Activated T-helper 1 cell treated with anti-CD3 and anti-CD28 coated beads, Interleukin-12 subunit alpha, Interleukin-12 subunit beta, Interleukin-2, Interleukin-4 antibody, amounts not matched to agents 30 ng/mL and 10 ng/mL and 1 ng/mL, durations not matched to agents 14 hours and 24 hours and 36 hours (primary cell): ENCODE measurements around the gene ZNF490. TPM values are rescaled to one million over a fixed set of nuclear protein-coding genes. Genes with fewer than 3 reads are reported as not detected.
"Not testable (repeated sequence)": the region's sequence is repeated elsewhere in the genome, so short reads cannot be mapped to it uniquely, and the experiment has no call there.

ENCODE experiments used
- DNase-seq: peaks from one replicate; pipeline ENCODE4 v3.0.0; 2021; ENCODE audit warnings: low spot score
- H3K27ac Mint-ChIP-seq: one replicate; pipeline ENCODE4 v1.8.0; 2021; ENCODE audit warnings: mild to moderate bottlenecking, mixed read lengths
- H3K27me3 Mint-ChIP-seq: one replicate; pipeline ENCODE4 v1.8.0; 2022; ENCODE audit warnings: mild to moderate bottlenecking, moderate library complexity, mixed read lengths; ENCODE audit not compliant: insufficient read depth
- H3K36me3 Mint-ChIP-seq: one replicate; pipeline ENCODE4 v1.8.0; 2021; ENCODE audit warnings: low read depth, mixed read lengths
- H3K4me1 Mint-ChIP-seq: one replicate; pipeline ENCODE4 v1.8.0; 2021; ENCODE audit warnings: low read depth, mixed read lengths
- H3K4me3 Mint-ChIP-seq: one replicate; pipeline ENCODE4 v1.8.0; 2021; ENCODE audit warnings: mild to moderate bottlenecking, moderate library complexity, mixed read lengths
- H3K9me3 Mint-ChIP-seq: one replicate; pipeline ENCODE4 v1.8.0; 2021; ENCODE audit warnings: mixed read lengths
- intact Hi-C: fragments of 100-400 bp; cut with micrococcal nuclease; formaldehyde crosslinking; loops from one replicate; pipeline ENCODE4 v1.15.1; 2024
- total RNA-seq: library from RNA; stranded (reverse); gene quantifications from 2 replicates; pipeline ENCODE4 v1.2.3, GENCODE V29; 2022

ZNF490 gene
- total RNA-seq, 1 donor from 2014 or later, result 9.2 TPM

GRCh38 chr19:12639901-12640613, 29.4 kb upstream of the ZNF490 start:
- intact Hi-C loops, result loop anchor here (1.0 to 2.0 kb wide), 4 partner anchors 26 to 76 kb away; partner anchors contain the start of genes MAN2B1, WDR83, ZNF490 and ZNF791
- DNase-seq, result peak; percentile 72
- H3K9me3 Mint-ChIP-seq, result peaks cover 3% of the 10 kb centered on the region
- H3K4me1 Mint-ChIP-seq, result peaks cover 13% of the 10 kb centered on the region
- peak overlapping the region; percentile 53 for H3K4me3 Mint-ChIP-seq
- no peaks in the 10 kb centered on the region for H3K27me3 Mint-ChIP-seq
- H3K36me3 Mint-ChIP-seq, result peaks cover 23% of the 10 kb centered on the region
- H3K27ac Mint-ChIP-seq, result peak overlapping the region; percentile 63

GRCh38 chr19:12638611-12639182, 28.1 kb upstream of the ZNF490 start:
- Mint-ChIP-seq H3K27me3 (no peaks in the 10 kb centered on the region), H3K27ac (no peak overlapping the region), H3K4me1 (peaks cover 15% of the 10 kb centered on the region), H3K36me3 (peaks cover 24% of the 10 kb centered on the region), H3K9me3 (peaks cover 4% of the 10 kb centered on the region), H3K4me3 (no peak overlapping the region)
- intact Hi-C loops, result no loop called here
- no peak for DNase-seq

GRCh38 chr19:12636631-12637030, 26.0 kb upstream of the ZNF490 start:
- intact Hi-C loops, result no loop called here
- H3K27me3 Mint-ChIP-seq, result no peaks in the 10 kb centered on the region

GRCh38 chr19:12629215-12629614, 18.6 kb upstream of the ZNF490 start:
- DNase-seq, result no peak
- intact Hi-C loops, result no loop called here
- H3K9me3 Mint-ChIP-seq, result peaks cover 40% of the 10 kb centered on the region
- H3K36me3 Mint-ChIP-seq, result peaks cover 61% of the 10 kb centered on the region
- no peak overlapping the region for H3K4me3 Mint-ChIP-seq
- H3K4me1 Mint-ChIP-seq, result no peaks in the 10 kb centered on the region
- H3K27ac Mint-ChIP-seq, result no peak overlapping the region
- H3K27me3 Mint-ChIP-seq, result no peaks in the 10 kb centered on the region

More at GRCh38 chr19:12636631-12637030, 26.0 kb upstream of the ZNF490 start:
- H3K9me3 Mint-ChIP-seq, result peaks cover 9% of the 10 kb centered on the region
- H3K27ac Mint-ChIP-seq, result no peak overlapping the region
- no peak overlapping the region for H3K4me3 Mint-ChIP-seq
- peaks cover 26% of the 10 kb centered on the region for H3K36me3 Mint-ChIP-seq
- peaks cover 15% of the 10 kb centered on the region for H3K4me1 Mint-ChIP-seq
- DNase-seq, result no peak

GRCh38 chr19:12628040-12629022, 17.7 kb upstream of the ZNF490 start:
- H3K36me3 Mint-ChIP-seq, result peaks cover 57% of the 10 kb centered on the region

GRCh38 chr19:12626958-12627357, 16.3 kb upstream of the ZNF490 start:
- intact Hi-C loops, result no loop called here
- Mint-ChIP-seq H3K27ac (no peak overlapping the region), H3K36me3 (peaks cover 57% of the 10 kb centered on the region), H3K9me3 (peaks cover 36% of the 10 kb centered on the region), H3K27me3 (no peaks in the 10 kb centered on the region), H3K4me1 (no peaks in the 10 kb centered on the region), H3K4me3 (no peak overlapping the region)
- DNase-seq, result no peak

More at GRCh38 chr19:12628040-12629022, 17.7 kb upstream of the ZNF490 start:
- H3K9me3 Mint-ChIP-seq, result peaks cover 38% of the 10 kb centered on the region
- no peaks in the 10 kb centered on the region for H3K27me3 Mint-ChIP-seq
- H3K4me1 Mint-ChIP-seq, result no peaks in the 10 kb centered on the region
- no peak for DNase-seq
- no peak overlapping the region for H3K27ac Mint-ChIP-seq
- intact Hi-C loops, result no loop called here
- H3K4me3 Mint-ChIP-seq, result no peak overlapping the region

GRCh38 chr19:12623361-12624031, 12.9 kb upstream of the ZNF490 start:
- Mint-ChIP-seq H3K4me3 (no peak overlapping the region), H3K27me3 (no peaks in the 10 kb centered on the region), H3K27ac (no peak overlapping the region), H3K4me1 (no peaks in the 10 kb centered on the region), H3K36me3 (peaks cover 47% of the 10 kb centered on the region), H3K9me3 (peaks cover 16% of the 10 kb centered on the region)
- intact Hi-C loops, result no loop called here
- no peak for DNase-seq

GRCh38 chr19:12621253-12622024, 10.8 kb upstream of the ZNF490 start:
- peaks cover 36% of the 10 kb centered on the region for H3K36me3 Mint-ChIP-seq

GRCh38 chr19:12617646-12618045, 7.0 kb upstream of the ZNF490 start:
- no peaks in the 10 kb centered on the region for H3K27me3 Mint-ChIP-seq
- intact Hi-C loops, result no loop called here
- H3K36me3 Mint-ChIP-seq, result peaks cover 32% of the 10 kb centered on the region
- DNase-seq, result no peak
- H3K4me1 Mint-ChIP-seq, result peaks cover 24% of the 10 kb centered on the region
- H3K27ac Mint-ChIP-seq, result no peak overlapping the region
- no peak overlapping the region for H3K4me3 Mint-ChIP-seq
- H3K9me3 Mint-ChIP-seq, result no peaks in the 10 kb centered on the region

More at GRCh38 chr19:12621253-12622024, 10.8 kb upstream of the ZNF490 start:
- H3K4me1 Mint-ChIP-seq, DNase-seq, intact Hi-C loops, H3K27ac Mint-ChIP-seq, H3K9me3 Mint-ChIP-seq, H3K4me3 Mint-ChIP-seq, H3K27me3 Mint-ChIP-seq: not testable (repeated sequence)

GRCh38 chr19:12611361-12611699, 717 bp upstream of the ZNF490 start:
- H3K36me3 Mint-ChIP-seq, result peaks cover 24% of the 10 kb centered on the region
- H3K27ac Mint-ChIP-seq, result peak overlapping the region; percentile 99
- DNase-seq, result no peak
- intact Hi-C loops, result loop anchor here (2.0 to 5.0 kb wide), 4 partner anchors 29 to 623 kb away; partner anchors contain the start of genes TNPO2 and ZNF563
- H3K27me3 Mint-ChIP-seq, result no peaks in the 10 kb centered on the region
- peak overlapping the region; percentile 100 for H3K4me3 Mint-ChIP-seq
- H3K4me1 Mint-ChIP-seq, result peaks cover 28% of the 10 kb centered on the region
- no peaks in the 10 kb centered on the region for H3K9me3 Mint-ChIP-seq

GRCh38 chr19:12607631-12608030, 3.0 kb downstream of the ZNF490 start:
- Mint-ChIP-seq H3K9me3 (no peaks in the 10 kb centered on the region), H3K27ac (no peak overlapping the region), H3K27me3 (no peaks in the 10 kb centered on the region), H3K36me3 (peaks cover 15% of the 10 kb centered on the region), H3K4me3 (no peak overlapping the region), H3K4me1 (peaks cover 19% of the 10 kb centered on the region)
- DNase-seq, result no peak
- intact Hi-C loops, result no loop called here

GRCh38 chr19:12606796-12607195, 3.8 kb downstream of the ZNF490 start:
- Mint-ChIP-seq H3K4me3 (no peak overlapping the region), H3K9me3 (no peaks in the 10 kb centered on the region), H3K27ac (no peak overlapping the region), H3K36me3 (peaks cover 17% of the 10 kb centered on the region), H3K4me1 (peaks cover 17% of the 10 kb centered on the region), H3K27me3 (no peaks in the 10 kb centered on the region)
- no peak for DNase-seq
- intact Hi-C loops, result no loop called here
